ENCODE data around the gene CYP27A1. TPM values are rescaled to one million over a fixed set of nuclear protein-coding genes. Genes with fewer than 3 reads are reported as not detected.

CYP27A1 gene
- total RNA-seq, 1 experiment from 2014 or later = 1.2 TPM

DNA sequence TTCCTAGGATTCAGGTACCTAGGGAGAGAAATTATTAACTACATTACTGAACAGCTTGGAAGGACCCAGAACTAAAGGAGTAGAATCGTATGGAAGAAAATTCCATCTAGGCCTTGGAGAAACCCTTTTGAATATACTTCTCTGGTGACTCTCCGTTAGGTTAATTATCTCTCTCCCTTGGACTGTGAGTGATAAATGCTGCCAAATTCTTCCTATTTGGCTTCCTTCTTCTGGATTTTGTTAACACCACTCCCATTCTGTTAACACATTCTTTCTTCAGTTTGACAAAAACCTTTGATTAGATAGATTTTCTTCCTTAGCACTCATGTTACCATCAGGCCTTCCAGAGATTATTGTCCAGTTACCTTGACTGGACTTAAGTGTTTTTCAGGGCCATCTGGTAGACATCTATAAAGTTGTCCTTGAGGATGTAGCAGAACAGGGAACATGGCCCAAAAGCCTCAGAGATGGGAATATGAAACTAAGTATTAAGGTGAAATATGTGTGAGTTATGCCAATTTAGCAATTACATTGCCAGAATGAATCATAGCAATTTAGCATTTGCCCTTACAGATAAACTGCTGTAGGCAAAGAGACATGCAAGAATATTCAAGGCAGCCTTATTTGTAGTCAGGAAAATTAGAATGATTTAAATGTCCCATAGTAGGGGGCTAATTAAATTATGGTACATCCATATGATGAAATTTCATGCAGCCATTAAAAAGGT is 6.7 kb downstream of the CYP27A1 start:
- H3K36me3 ChIP-seq (ENCODE audit: insufficient read depth, low read length, poor library complexity, severe bottlenecking) = no peaks in the 10 kb centered on the region
- H3K9me3 ChIP-seq (ENCODE audit: low read depth, low read length, poor library complexity, severe bottlenecking) = no peaks in the 10 kb centered on the region
- POLR2A ChIA-PET (ENCODE audit: low non-redundant PET) = no interaction called here
- no peak overlapping the region for H3K4me3 ChIP-seq (ENCODE audit: low read depth, low read length, poor library complexity, severe bottlenecking)
- intact Hi-C loops (cut with micrococcal nuclease; ENCODE audit: unreplicated experiment) = no loop called here
- CTCF ChIA-PET = no interaction called here
- H3K27me3 ChIP-seq (replicated peaks; ENCODE audit: insufficient read depth, low read depth, low read length, poor library complexity) = no peaks in the 10 kb centered on the region
- TF ChIP-seq, protein P1, sequence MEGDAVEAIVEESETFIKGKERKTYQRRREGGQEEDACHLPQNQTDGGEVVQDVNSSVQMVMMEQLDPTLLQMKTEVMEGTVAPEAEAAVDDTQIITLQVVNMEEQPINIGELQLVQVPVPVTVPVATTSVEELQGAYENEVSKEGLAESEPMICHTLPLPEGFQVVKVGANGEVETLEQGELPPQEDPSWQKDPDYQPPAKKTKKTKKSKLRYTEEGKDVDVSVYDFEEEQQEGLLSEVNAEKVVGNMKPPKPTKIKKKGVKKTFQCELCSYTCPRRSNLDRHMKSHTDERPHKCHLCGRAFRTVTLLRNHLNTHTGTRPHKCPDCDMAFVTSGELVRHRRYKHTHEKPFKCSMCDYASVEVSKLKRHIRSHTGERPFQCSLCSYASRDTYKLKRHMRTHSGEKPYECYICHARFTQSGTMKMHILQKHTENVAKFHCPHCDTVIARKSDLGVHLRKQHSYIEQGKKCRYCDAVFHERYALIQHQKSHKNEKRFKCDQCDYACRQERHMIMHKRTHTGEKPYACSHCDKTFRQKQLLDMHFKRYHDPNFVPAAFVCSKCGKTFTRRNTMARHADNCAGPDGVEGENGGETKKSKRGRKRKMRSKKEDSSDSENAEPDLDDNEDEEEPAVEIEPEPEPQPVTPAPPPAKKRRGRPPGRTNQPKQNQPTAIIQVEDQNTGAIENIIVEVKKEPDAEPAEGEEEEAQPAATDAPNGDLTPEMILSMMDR (conservative IDR thresholded peaks at IDR 0.05; ENCODE audit: low read depth, low read length) = no peak
- TF ChIP-seq EZH2 (IDR thresholded peaks at IDR 0.05; ENCODE audit: borderline replicate concordance, low read depth, low read length, poor library complexity, severe bottlenecking) = no peak
- H3K27ac ChIP-seq (ENCODE audit: low read depth, low read length, poor library complexity, severe bottlenecking) = no peak overlapping the region
- H3K4me1 ChIP-seq (ENCODE audit: insufficient read depth, low read length, poor library complexity, severe bottlenecking) = no peaks in the 10 kb centered on the region
- no TSS peak for BruUV-seq (replicated peaks)
- no peak for DNase-seq (ENCODE audit: low spot score)

GRCh38 chr2:218792433-218792832 is 10.5 kb downstream of the CYP27A1 start:
- Histone ChIP-seq H3K9me3 (ENCODE audit: low read depth, low read length, poor library complexity, severe bottlenecking) (no peaks in the 10 kb centered on the region), H3K27ac (ENCODE audit: low read depth, low read length, poor library complexity, severe bottlenecking) (no peak overlapping the region), H3K4me1 (ENCODE audit: insufficient read depth, low read length, poor library complexity, severe bottlenecking) (no peaks in the 10 kb centered on the region), H3K36me3 (ENCODE audit: insufficient read depth, low read length, poor library complexity, severe bottlenecking) (no peaks in the 10 kb centered on the region), H3K27me3 (replicated peaks; ENCODE audit: insufficient read depth, low read depth, low read length, poor library complexity) (no peaks in the 10 kb centered on the region), H3K4me3 (ENCODE audit: low read depth, low read length, poor library complexity, severe bottlenecking) (no peak overlapping the region)
- DNase-seq (ENCODE audit: low spot score) = no peak
- ChIA-PET CTCF (no interaction called here), POLR2A (ENCODE audit: low non-redundant PET) (no interaction called here)
- TF ChIP-seq EZH2 (IDR thresholded peaks at IDR 0.05; ENCODE audit: borderline replicate concordance, low read depth, low read length, poor library complexity, severe bottlenecking) = no peak
- TF ChIP-seq, protein P1 (conservative IDR thresholded peaks at IDR 0.05; ENCODE audit: low read depth, low read length) = no peak
- intact Hi-C loops (cut with micrococcal nuclease; ENCODE audit: unreplicated experiment) = no loop called here
- no TSS peak for BruUV-seq (replicated peaks)

- CTCF ChIA-PET = no interaction called here
- H3K27ac ChIP-seq (ENCODE audit: low read depth, low read length, poor library complexity, severe bottlenecking) = no peak overlapping the region
- no peak overlapping the region for H3K4me3 ChIP-seq (ENCODE audit: low read depth, low read length, poor library complexity, severe bottlenecking)
- no peak for DNase-seq (ENCODE audit: low spot score)
- H3K4me1 ChIP-seq (ENCODE audit: insufficient read depth, low read length, poor library complexity, severe bottlenecking) = no peaks in the 10 kb centered on the region
- BruUV-seq (replicated peaks) = no TSS peak
- POLR2A ChIA-PET (ENCODE audit: low non-redundant PET) = no interaction called here
- intact Hi-C loops (cut with micrococcal nuclease; ENCODE audit: unreplicated experiment) = no loop called here
- H3K9me3 ChIP-seq (ENCODE audit: low read depth, low read length, poor library complexity, severe bottlenecking) = no peaks in the 10 kb centered on the region
- H3K36me3 ChIP-seq (ENCODE audit: insufficient read depth, low read length, poor library complexity, severe bottlenecking) = no peaks in the 10 kb centered on the region
- H3K27me3 ChIP-seq (replicated peaks; ENCODE audit: insufficient read depth, low read depth, low read length, poor library complexity) = no peaks in the 10 kb centered on the region
- no peak for TF ChIP-seq EZH2 (IDR thresholded peaks at IDR 0.05; ENCODE audit: borderline replicate concordance, low read depth, low read length, poor library complexity, severe bottlenecking)
- TF ChIP-seq, protein P1 (conservative IDR thresholded peaks at IDR 0.05; ENCODE audit: low read depth, low read length) = no peak
These were observed 14.7 kb downstream of the CYP27A1 start for GRCh38 chr2:218796691-218797090.

Measured in A673 (cell line).